Subcutaneous adipose tissue (tissue), 4 donors: ENCODE measurements around the gene SEMA4B. TPM values are rescaled to one million over a fixed set of nuclear protein-coding genes. Genes with fewer than 3 reads are reported as not detected.

Experiments
- total RNA-seq, 4 donors: library from RNA; depleted of rRNA; stranded (reverse); fragments of >200 nt; gene quantifications; one replicate each; pipeline ENCODE4 v1.1.0, GENCODE V29; 2016
- TF ChIP-seq, protein P1 (sequence below): fragments of 450-650 bp; IDR thresholded peaks from one replicate; pipeline ENCODE4 v1.5.1; 2016; ENCODE audit warnings: low read depth, mild to moderate bottlenecking, control low read depth, antibody characterized with exemption, moderate library complexity

Gene SEMA4B
- total RNA-seq, 4 donors from 2014 or later, result 4.4 to 13.4 (median 12.5) TPM

GRCh38 chr15:90261811-90262210 lies 60.7 kb downstream of the SEMA4B start:
- TF ChIP-seq, protein P1, sequence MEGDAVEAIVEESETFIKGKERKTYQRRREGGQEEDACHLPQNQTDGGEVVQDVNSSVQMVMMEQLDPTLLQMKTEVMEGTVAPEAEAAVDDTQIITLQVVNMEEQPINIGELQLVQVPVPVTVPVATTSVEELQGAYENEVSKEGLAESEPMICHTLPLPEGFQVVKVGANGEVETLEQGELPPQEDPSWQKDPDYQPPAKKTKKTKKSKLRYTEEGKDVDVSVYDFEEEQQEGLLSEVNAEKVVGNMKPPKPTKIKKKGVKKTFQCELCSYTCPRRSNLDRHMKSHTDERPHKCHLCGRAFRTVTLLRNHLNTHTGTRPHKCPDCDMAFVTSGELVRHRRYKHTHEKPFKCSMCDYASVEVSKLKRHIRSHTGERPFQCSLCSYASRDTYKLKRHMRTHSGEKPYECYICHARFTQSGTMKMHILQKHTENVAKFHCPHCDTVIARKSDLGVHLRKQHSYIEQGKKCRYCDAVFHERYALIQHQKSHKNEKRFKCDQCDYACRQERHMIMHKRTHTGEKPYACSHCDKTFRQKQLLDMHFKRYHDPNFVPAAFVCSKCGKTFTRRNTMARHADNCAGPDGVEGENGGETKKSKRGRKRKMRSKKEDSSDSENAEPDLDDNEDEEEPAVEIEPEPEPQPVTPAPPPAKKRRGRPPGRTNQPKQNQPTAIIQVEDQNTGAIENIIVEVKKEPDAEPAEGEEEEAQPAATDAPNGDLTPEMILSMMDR, result no peak

- TF ChIP-seq, protein P1, result no peak
Measured at GRCh38 chr15:90262426-90262825, 61.3 kb downstream of the SEMA4B start.

DNA sequence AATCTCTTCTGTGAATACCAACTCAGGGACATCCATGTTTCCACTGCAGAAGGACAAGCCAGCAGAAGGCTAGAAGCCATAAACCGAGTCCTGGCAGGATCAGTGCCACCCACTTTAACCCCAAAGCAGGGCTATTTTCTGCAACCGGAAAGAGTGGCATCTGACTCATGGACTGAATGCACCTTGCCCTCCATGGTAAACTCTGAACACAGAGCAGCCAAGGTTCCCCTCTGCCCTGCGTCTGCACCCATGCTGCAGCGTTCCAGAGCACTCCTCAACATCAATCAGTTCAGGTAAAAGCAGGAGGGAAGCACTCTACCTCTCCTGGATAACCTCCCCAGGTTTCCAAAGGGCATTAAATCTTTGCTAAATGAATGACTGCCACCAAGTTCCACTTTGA lies 63.5 kb downstream of the SEMA4B start:
- TF ChIP-seq, protein P1, result no peak

- TF ChIP-seq, protein P1, result no peak
Measured at GRCh38 chr15:90265271-90266060, 64.3 kb downstream of the SEMA4B start, which contains the start of gene NGRN. NGRN (plus strand) TSS chr15:90265672; CDS start chr15:90265713, 41 bp downstream.

GRCh38 chr15:90266061-90266431 lies 64.9 kb downstream of the SEMA4B start:
- TF ChIP-seq, protein P1, result no peak

DNA sequence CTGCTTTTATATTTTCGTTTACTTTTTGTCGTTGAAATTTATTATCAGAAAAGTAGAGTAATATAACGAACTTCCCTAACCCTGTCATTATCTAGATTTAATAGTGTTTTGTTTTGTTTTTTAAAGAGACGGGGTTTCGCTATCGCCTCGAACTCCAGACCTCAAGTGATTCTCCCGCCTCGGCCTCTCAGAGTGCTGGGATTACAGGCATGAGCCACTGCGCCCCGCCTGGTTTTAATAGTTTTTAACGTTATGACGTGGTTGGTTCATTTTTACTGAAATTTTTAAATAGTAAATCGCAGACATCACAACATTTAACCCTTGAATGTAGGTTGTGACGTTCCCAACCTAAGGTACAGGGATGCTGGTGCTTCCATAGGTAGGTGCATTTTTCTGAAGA lies 65.4 kb downstream of the SEMA4B start:
- TF ChIP-seq, protein P1, result no peak

GRCh38 chr15:90268415-90268814 lies 67.3 kb downstream of the SEMA4B start:
- TF ChIP-seq, protein P1, result no peak
